PFSK-1 (cell line): ENCODE measurements around the gene LTB4R2.

Experiments used
- FOXP2 ChIP-seq: optimal IDR thresholded peaks from 2 replicates; pipeline ENCODE3; 2011; ENCODE audit warnings: borderline replicate concordance, control low read depth, inconsistent platforms; ENCODE audit not compliant: insufficient read depth; ENCODE audit errors: extremely low read length, extremely low read depth
- POLR2AphosphoS5 ChIP-seq: IDR thresholded peaks from 2 replicates; pipeline ENCODE4 v1.6.1; 2012; ENCODE audit warnings: low read depth, mild to moderate bottlenecking, control low read depth, low read length, moderate library complexity
- SIN3A ChIP-seq: IDR thresholded peaks from 2 replicates; pipeline ENCODE4 v1.6.1; 2012; ENCODE audit warnings: mild to moderate bottlenecking, low read length, moderate library complexity, borderline replicate concordance; ENCODE audit not compliant: insufficient read depth
- TAF1 ChIP-seq: IDR thresholded peaks from 2 replicates; pipeline ENCODE4 v1.6.1; 2012; ENCODE audit warnings: low read length, control low read depth, borderline replicate concordance; ENCODE audit not compliant: insufficient read depth
- TF ChIP-seq, protein P1 (sequence below), 2 experiments: IDR thresholded peaks; 2 replicates each; pipeline versions ENCODE4 v1.6.1 to v1.8.0; 2011 to 2012; ENCODE audit warnings: low read depth in 2 of 2, low read length in 2 of 2, control low read depth in 1 of 2, inconsistent platforms in 1 of 2, mild to moderate bottlenecking in 1 of 2, moderate library complexity in 1 of 2; ENCODE audit not compliant: insufficient read depth in 1 of 2

DNA sequence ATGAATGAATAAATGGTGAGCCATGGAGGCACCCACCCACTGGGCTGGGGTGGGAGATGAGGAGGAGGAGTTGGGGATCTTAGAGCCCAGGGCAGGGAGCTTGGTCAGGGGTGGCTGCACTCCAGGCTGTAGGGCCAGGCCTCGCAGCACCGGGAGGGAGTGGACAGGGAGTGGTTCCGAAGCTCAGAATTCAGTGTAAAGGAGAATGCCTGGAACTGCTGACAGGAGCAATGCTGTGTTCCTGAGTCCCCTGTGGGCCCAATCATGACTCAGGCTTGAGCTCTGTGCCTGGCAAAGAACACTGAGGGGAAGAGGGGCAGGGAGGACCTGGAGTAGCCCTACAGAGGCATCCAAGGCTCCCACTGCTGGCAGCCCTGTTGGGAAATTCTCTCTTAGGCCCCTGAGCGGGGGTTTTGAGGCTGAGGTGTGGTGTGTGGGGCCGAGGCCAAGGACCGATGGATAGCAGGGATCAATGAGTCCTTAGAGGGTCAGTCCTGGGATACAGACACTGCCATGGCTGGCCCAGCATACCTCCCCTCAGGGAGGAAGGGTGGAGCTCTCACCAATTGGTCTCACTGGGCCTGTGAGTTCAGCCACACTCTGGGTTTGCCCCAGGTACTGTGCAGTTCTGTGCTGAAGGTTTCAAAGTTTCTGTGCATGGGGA is 29.0 kb upstream of the LTB4R2 start:
- TF ChIP-seq TAF1 (no peak), SIN3A (no peak), POLR2AphosphoS5 (no peak), FOXP2 (no peak)
- TF ChIP-seq, protein P1, sequence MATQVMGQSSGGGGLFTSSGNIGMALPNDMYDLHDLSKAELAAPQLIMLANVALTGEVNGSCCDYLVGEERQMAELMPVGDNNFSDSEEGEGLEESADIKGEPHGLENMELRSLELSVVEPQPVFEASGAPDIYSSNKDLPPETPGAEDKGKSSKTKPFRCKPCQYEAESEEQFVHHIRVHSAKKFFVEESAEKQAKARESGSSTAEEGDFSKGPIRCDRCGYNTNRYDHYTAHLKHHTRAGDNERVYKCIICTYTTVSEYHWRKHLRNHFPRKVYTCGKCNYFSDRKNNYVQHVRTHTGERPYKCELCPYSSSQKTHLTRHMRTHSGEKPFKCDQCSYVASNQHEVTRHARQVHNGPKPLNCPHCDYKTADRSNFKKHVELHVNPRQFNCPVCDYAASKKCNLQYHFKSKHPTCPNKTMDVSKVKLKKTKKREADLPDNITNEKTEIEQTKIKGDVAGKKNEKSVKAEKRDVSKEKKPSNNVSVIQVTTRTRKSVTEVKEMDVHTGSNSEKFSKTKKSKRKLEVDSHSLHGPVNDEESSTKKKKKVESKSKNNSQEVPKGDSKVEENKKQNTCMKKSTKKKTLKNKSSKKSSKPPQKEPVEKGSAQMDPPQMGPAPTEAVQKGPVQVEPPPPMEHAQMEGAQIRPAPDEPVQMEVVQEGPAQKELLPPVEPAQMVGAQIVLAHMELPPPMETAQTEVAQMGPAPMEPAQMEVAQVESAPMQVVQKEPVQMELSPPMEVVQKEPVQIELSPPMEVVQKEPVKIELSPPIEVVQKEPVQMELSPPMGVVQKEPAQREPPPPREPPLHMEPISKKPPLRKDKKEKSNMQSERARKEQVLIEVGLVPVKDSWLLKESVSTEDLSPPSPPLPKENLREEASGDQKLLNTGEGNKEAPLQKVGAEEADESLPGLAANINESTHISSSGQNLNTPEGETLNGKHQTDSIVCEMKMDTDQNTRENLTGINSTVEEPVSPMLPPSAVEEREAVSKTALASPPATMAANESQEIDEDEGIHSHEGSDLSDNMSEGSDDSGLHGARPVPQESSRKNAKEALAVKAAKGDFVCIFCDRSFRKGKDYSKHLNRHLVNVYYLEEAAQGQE (IDR thresholded peaks at IDR 0.05; ENCODE audit: insufficient read depth in 1 of 2, low read depth in 2 of 2, low read length in 2 of 2): no peak
